Tongue (tissue), 2 donors: ENCODE data around the gene LGALS7B. TPM values are rescaled to one million over a fixed set of nuclear protein-coding genes. Genes with fewer than 3 reads are reported as not detected.
"Not testable (repeated sequence)": the region's sequence is repeated elsewhere in the genome, so short reads cannot be mapped to it uniquely, and the experiment has no call there.

Experiments used
- DNase-seq: peaks from one replicate; pipeline ENCODE4 v3.0.0-alpha.2; 2015
- total RNA-seq: library from RNA; depleted of rRNA; stranded (reverse); fragments of >200 nt; gene quantifications from one replicate; pipeline ENCODE4 v1.2.3, GENCODE V29; 2014

The LGALS7B gene
- total RNA-seq, 1 donor from 2014 or later, result 25.7 TPM

- DNase-seq, result not testable (repeated sequence)
These were observed 32.3 kb downstream of the LGALS7B start for GRCh38 chr19:38821230-38821825.

- DNase-seq, result not testable (repeated sequence)
These were observed 36.9 kb downstream of the LGALS7B start for GRCh38 chr19:38825936-38826335.

GRCh38 chr19:38826856-38827551 lies 38.0 kb downstream of the LGALS7B start:
- DNase-seq, result no peak

DNA sequence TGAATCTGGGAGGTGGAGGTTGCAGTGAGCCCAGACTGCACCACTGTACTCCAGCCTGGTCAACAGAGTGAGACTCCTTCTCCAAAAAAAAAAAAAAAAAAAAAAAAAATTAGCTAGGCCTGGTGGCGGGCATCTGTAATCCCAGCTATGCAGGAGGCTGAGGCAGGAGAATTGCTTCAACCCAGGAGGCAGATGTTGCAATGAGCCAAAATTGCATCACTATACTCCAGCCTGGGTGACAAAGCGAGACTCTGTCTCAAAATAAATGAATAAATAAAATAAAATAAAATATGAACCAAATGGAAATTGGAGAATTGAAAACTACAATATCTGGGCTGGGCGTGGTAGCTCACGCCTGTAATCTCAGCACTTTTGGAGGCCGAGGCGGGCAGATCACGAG lies 40.2 kb downstream of the LGALS7B start:
- not testable (repeated sequence) for DNase-seq

GRCh38 chr19:38830039-38830733 lies 41.2 kb downstream of the LGALS7B start:
- no peak for DNase-seq

- peak; percentile 50 for DNase-seq
These were observed 42.2 kb downstream of the LGALS7B start for GRCh38 chr19:38831142-38831605.

GRCh38 chr19:38833092-38833425 lies 44.1 kb downstream of the LGALS7B start:
- no peak for DNase-seq

- no peak for DNase-seq
These were observed 45.1 kb downstream of the LGALS7B start for GRCh38 chr19:38834104-38834490.

GRCh38 chr19:38834590-38834989 lies 45.6 kb downstream of the LGALS7B start:
- no peak for DNase-seq

DNA sequence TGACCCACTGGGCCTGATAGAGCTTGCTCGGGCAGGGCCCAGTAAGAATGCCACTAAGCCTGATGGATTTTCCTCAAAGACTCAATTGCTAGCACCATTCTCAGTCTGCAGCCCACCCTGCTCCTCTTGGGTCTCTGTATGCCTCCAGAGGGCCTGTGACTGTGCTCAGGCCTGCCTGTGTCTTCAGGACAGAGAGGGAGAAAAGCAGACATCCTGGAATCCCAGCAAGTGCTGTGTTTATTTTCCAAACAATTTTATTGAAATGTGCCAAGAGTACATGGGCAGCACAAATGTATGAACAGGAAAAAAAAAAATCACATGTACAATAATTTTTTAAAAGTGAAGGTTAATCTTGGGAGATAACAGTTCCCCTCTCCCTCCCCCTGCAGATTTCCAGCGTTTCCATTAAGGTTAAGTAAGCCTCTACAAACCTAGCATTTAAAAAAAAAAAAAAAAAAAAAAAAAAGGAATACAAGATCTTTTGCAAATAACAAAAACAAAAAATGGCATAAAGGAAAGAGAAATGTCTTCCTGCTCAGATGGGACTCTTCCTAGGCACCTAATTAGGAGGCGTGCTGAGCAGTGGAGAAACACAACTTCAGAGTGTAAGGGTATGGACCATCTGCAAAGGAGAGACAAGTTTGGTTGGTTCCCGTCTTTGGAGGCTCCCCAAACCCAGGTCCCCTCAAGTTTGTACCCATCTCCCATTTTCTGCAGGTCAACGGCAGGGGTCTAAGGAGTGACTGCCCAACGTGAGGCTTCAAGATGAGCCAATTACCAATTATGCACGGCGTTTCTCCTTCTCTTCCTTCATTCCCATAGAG lies 47.4 kb downstream of the LGALS7B start:
- DNase-seq, result no peak

GRCh38 chr19:38836983-38837626 lies 48.1 kb downstream of the LGALS7B start:
- DNase-seq, result peak; percentile 51

DNA sequence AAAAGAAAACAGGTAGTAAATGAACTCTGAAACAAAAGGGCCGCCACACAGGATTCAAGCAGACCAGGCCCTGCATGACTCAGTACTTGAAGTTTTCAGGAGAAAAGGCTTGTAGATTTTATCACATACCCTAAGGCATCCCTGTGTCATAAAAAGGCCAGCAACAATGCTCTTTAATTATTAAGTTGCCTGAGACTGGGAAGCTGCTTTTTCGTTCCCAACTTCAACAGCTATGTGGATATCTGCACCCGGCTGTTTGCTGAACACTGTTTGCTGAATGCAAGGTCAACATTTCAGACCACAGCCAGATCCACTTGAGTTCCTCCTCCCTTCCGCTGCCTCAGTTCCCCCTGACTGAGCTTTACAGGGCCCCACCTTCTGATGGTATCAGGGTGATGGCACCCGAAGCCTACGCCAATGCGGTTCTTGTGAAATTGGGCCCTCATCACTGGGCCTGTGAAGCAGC lies 48.7 kb downstream of the LGALS7B start:
- DNase-seq, result no peak

DNA sequence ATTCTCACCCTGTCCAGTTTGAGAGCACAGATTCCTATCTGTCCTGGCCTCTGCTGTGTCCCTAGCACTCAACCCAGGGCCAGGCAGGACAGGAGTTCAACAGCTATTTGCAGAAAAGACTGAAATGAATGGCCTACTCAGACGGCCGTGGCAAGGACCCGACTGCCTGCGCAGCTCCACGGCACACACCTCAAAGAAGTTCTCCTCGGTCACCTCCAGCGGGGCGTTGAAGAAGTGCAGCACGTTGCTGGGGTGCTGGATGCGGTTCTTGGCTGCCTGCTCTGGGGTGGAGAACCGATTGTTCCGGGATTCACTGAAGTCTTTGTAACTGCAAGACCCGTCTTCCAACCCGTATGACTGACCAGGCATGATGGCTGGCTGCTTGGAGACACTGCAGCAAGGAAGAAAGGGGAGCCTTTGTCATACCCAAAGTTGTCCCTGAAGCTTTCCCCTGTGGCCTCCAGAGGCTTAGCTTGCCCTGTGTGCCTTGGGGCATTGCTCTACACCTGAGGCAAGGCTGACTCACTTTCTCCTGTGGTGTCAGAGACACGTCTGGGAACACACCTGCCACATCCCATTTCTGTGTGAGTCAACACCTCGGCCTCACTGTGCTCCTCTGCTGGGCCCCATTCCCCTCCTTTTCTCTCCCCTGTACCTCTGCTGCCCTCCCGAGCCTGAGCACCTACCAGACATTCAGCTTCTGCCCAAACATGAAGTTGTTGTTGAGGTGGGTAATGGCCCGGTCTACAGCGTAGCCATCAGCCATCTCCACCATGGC lies 49.4 kb downstream of the LGALS7B start:
- peak; percentile 24 for DNase-seq

- DNase-seq, result no peak
These were observed 50.2 kb downstream of the LGALS7B start for GRCh38 chr19:38838986-38839761.

- DNase-seq, result no peak
These were observed 51.0 kb downstream of the LGALS7B start for GRCh38 chr19:38839816-38840582.

DNA sequence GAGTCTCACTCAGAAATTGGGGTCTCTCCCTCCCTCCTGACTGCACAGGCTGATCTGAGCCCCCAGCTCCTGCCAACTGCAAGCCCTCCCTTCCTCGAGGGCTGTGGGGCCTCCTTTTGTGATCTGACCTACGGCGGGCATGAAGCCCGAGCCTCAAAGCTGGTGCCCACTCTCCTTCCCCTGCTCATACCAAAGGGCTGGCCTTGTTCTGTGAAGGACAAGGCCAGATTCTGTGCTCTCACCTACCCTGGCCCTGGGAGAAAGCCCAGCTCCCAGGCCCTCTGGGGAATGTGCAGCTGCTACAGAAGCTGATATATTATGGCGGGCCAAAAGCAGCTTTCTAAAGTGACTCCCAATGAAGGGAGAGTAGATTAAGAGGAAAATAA lies 51.6 kb downstream of the LGALS7B start:
- DNase-seq, result no peak
